22Rv1 (cell line): ENCODE data around the gene VEZT.

Experiments
- ZFX ChIP-seq: fragments of 450-650 bp; IDR thresholded peaks from 2 replicates; pipeline ENCODE4 v1.6.1; 2017; ENCODE audit warnings: antibody characterized with exemption, borderline replicate concordance
- TF ChIP-seq, protein P1 (sequence below): fragments of 450-650 bp; IDR thresholded peaks from 2 replicates; pipeline ENCODE4 v1.5.1; 2017; ENCODE audit warnings: mild to moderate bottlenecking

- TF ChIP-seq, protein P1, sequence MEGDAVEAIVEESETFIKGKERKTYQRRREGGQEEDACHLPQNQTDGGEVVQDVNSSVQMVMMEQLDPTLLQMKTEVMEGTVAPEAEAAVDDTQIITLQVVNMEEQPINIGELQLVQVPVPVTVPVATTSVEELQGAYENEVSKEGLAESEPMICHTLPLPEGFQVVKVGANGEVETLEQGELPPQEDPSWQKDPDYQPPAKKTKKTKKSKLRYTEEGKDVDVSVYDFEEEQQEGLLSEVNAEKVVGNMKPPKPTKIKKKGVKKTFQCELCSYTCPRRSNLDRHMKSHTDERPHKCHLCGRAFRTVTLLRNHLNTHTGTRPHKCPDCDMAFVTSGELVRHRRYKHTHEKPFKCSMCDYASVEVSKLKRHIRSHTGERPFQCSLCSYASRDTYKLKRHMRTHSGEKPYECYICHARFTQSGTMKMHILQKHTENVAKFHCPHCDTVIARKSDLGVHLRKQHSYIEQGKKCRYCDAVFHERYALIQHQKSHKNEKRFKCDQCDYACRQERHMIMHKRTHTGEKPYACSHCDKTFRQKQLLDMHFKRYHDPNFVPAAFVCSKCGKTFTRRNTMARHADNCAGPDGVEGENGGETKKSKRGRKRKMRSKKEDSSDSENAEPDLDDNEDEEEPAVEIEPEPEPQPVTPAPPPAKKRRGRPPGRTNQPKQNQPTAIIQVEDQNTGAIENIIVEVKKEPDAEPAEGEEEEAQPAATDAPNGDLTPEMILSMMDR = no peak
- no peak for TF ChIP-seq ZFX
Measured at GRCh38 chr12:95258151-95258550, 40.5 kb downstream of the VEZT start.
